Left lung (tissue), 10 donors: ENCODE measurements around the gene PSMC4. TPM values are rescaled to one million over a fixed set of nuclear protein-coding genes. Genes with fewer than 3 reads are reported as not detected.

ENCODE experiments used
- ATAC-seq: fragments of 200-7000 bp; cut with Tn5 transposase; one replicate; pipeline ENCODE4 v1.9.1; 2020; ENCODE audit warnings: moderate library complexity
- DNase-seq, 4 donors: peaks; one replicate each; pipeline ENCODE4 v3.0.0-alpha.2; 2013 to 2020
- H3K27ac ChIP-seq, 2 donors: fragments of 200-600 bp; sonication (generic) in 1 of 2; one replicate each; pipeline versions ENCODE4 v1.5.0 to v1.8.0; 2020 to 2021
- H3K27me3 ChIP-seq, 2 donors: fragments of 200-600 bp; sonication (generic) in 1 of 2; one replicate each; pipeline versions ENCODE4 v1.5.0 to v1.8.0; 2020 to 2021
- H3K36me3 ChIP-seq, 2 donors: fragments of 200-600 bp; sonication (generic) in 1 of 2; one replicate each; pipeline versions ENCODE4 v1.5.0 to v1.8.0; 2020 to 2021
- H3K4me1 ChIP-seq, 2 donors: fragments of 200-600 bp; one replicate each; pipeline ENCODE4 v1.8.0; 2021
- H3K4me3 ChIP-seq, 2 donors: fragments of 200-600 bp; sonication (generic) in 1 of 2; one replicate each; pipeline versions ENCODE4 v1.5.0 to v1.8.0; 2020 to 2021; ENCODE audit warnings: mild to moderate bottlenecking in 1 of 2
- H3K9me3 ChIP-seq, 2 donors: fragments of 200-600 bp; sonication (generic) in 1 of 2; one replicate each; pipeline versions ENCODE4 v1.5.0 to v1.8.0; 2020 to 2021
- intact Hi-C, 2 donors: fragments of 100-400 bp; cut with DNase I; formaldehyde crosslinking; loops; one replicate each; pipeline versions ENCODE4 v1.11.2 to v1.14.2; 2022
- polyA plus RNA-seq, 6 donors: library from polyadenylated mRNA; unstranded; fragments of 120-200 nt; gene quantifications; one replicate each; pipeline ENCODE4 v1.2.1, GENCODE V29; 2013; ENCODE audit not compliant: insufficient read length in 6 of 6
- total RNA-seq, 2 donors: library from RNA; stranded (reverse); fragmentation: NEBNext Ultra II Directional; extraction: Animal tissue kit (Norgen Biotek cat#: 25700); gene quantifications; one replicate each; pipeline ENCODE4 v1.2.1, GENCODE V29; 2021
- TF ChIP-seq, protein P1 (sequence below), 2 donors: fragments of 200-600 bp; sonication (generic) in 1 of 2; IDR thresholded peaks; one replicate each; pipeline versions ENCODE4 v1.5.0 to v1.8.0; 2021; ENCODE audit warnings: antibody characterized with exemption in 2 of 2
- donor health status: DM: no; HTN: yes; CAD: no.
- donor health status: DM: no; HTN: no; CAD: no.

Gene PSMC4
- total and polyA plus RNA-seq, 8 donors, result 52.3 to 94.9 (median 61.5) TPM

DNA sequence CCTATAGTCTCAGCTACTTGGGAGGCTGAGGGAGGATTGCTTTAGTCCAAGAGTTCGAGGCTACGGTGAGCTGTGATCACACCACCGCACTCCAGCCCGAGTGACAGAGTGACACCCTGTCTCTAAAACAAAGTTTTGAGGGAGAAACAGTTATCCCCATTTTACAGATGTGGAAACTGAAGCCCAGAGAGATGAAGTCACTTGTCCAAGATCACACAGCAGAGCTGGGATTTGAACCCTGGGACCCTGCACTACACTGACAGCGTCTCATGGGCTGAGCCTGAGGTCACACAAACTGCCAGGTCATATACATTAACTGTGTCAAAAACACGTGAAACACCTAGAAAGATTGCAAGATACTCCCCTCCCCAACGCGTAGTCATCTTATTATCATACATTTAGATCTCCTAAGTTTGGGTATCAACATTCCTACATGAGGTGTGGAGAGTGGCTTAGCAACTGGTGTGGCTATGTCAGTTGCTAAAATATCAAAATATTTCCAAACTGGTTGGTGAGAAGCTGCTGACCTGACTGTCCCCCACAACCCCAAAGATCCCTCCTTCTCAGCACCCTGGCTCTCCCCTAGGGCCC, 44.7 kb upstream of the PSMC4 start:
- Histone ChIP-seq H3K9me3 (no peaks in the 10 kb centered on the region), H3K4me3 (no peak overlapping the region), H3K36me3 (no peaks in the 10 kb centered on the region), H3K4me1 (no peaks in the 10 kb centered on the region), H3K27me3 (peaks cover 0 to 89% of the 10 kb centered on the region in 2 donors), H3K27ac (no peak overlapping the region)
- TF ChIP-seq, protein P1, sequence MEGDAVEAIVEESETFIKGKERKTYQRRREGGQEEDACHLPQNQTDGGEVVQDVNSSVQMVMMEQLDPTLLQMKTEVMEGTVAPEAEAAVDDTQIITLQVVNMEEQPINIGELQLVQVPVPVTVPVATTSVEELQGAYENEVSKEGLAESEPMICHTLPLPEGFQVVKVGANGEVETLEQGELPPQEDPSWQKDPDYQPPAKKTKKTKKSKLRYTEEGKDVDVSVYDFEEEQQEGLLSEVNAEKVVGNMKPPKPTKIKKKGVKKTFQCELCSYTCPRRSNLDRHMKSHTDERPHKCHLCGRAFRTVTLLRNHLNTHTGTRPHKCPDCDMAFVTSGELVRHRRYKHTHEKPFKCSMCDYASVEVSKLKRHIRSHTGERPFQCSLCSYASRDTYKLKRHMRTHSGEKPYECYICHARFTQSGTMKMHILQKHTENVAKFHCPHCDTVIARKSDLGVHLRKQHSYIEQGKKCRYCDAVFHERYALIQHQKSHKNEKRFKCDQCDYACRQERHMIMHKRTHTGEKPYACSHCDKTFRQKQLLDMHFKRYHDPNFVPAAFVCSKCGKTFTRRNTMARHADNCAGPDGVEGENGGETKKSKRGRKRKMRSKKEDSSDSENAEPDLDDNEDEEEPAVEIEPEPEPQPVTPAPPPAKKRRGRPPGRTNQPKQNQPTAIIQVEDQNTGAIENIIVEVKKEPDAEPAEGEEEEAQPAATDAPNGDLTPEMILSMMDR (IDR thresholded peaks at IDR 0.05), result no peak
- ATAC-seq (no peak), DNase-seq (no peak)
- intact Hi-C loops, result no loop called here

GRCh38 chr19:39927076-39927475, 43.9 kb upstream of the PSMC4 start:
- ATAC-seq, result no peak

DNA sequence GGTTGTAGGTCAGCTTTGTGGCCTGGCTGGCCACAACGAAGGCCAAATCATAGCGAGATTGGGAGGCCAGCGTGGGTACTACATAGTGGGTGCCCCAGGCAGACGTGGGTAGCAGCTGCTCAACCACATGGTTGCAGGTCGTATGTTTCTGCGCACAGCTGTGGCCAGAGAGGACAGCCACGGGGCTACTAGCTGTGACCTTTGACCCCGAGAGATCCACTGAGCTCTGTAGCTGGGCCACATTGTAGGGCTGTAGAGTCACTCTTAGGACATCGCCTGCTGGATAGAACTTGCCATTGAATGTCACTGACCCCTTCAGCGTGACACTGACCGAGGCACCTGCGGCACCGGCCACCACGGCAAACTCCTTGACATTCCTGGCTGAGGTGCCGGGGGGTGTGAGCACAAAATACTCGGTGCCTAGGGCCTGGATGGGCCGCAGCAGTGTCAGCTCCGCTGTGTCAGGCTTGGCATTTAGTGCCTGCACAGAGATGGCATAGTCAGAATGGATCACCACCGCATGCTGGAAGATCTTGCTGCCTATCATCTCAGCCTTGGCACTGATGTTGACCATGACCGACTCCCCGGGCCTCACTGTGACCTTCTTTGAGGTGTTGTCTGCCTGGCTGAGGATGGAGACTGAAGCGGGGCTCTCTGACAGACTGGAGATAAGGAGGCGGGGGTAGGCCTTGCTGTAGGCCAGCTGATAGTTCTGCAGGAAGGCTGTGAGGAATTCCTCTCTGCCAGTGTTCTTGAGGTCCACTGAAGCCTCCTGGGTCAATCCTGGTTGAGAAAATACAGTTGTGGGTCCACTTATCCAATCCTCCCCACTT, 43.2 kb upstream of the PSMC4 start:
- intact Hi-C loops, result no loop called here
- ATAC-seq, result no peak
- Histone ChIP-seq H3K4me3 (no peak overlapping the region), H3K9me3 (no peaks in the 10 kb centered on the region), H3K36me3 (no peaks in the 10 kb centered on the region), H3K27me3 (peaks cover 0 to 94% of the 10 kb centered on the region in 2 donors), H3K27ac (no peak overlapping the region), H3K4me1 (no peaks in the 10 kb centered on the region)
- TF ChIP-seq, protein P1 (IDR thresholded peaks at IDR 0.05), result no peak
- no peak for DNase-seq

More at GRCh38 chr19:39927076-39927475, 43.9 kb upstream of the PSMC4 start:
- intact Hi-C loops, result no loop called here
- Histone ChIP-seq H3K36me3 (no peaks in the 10 kb centered on the region), H3K27ac (no peak overlapping the region), H3K4me3 (no peak overlapping the region), H3K4me1 (no peaks in the 10 kb centered on the region), H3K27me3 (peaks cover 0 to 89% of the 10 kb centered on the region in 2 donors), H3K9me3 (no peaks in the 10 kb centered on the region)
- TF ChIP-seq, protein P1 (IDR thresholded peaks at IDR 0.05), result no peak
- DNase-seq, result no peak

DNA sequence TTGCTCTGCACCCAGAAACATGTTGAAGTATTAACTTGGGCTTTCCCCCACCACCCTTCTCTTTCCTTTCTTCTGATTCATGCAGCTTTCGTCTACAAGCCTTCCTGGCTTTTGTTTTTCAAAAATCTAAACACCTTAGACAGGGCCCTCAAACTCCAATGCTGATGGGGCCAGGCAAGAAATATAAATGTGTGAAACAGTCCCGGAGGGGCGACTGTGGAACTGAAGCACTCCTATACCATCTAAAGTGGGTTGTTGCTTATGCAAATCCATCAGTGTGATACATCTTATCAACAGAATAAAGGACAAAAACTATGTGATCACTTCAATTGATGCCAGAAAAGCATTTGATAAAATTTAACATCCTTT, 42.6 kb upstream of the PSMC4 start:
- intact Hi-C loops, result no loop called here
- Histone ChIP-seq H3K4me3 (no peak overlapping the region), H3K36me3 (no peaks in the 10 kb centered on the region), H3K27me3 (peaks cover 0 to 98% of the 10 kb centered on the region in 2 donors), H3K4me1 (no peaks in the 10 kb centered on the region), H3K27ac (no peak overlapping the region), H3K9me3 (no peaks in the 10 kb centered on the region)
- ATAC-seq, result no peak
- TF ChIP-seq, protein P1 (IDR thresholded peaks at IDR 0.05), result no peak
- no peak for DNase-seq

DNA sequence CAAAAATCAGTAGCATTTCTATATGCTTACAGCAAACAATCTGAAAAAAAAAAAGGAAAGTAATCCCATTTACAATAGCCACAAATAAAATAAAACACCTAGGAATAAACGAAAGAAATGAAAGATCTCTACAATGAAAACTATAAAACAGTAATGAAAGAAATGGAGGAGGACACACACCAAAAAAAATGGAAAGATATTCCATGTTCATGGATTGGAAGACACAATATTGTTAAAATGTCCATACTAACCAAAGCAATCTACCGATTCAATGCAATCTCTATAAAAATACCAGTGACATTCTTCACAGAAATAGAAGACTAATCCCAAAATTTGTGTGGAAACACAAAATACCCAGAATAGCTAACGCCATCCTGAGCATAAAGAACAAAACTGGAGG, 41.2 kb upstream of the PSMC4 start:
- Histone ChIP-seq H3K9me3 (no peaks in the 10 kb centered on the region), H3K4me3 (no peak overlapping the region), H3K4me1 (no peaks in the 10 kb centered on the region), H3K27me3 (peaks cover 0 to 98% of the 10 kb centered on the region in 2 donors), H3K36me3 (no peaks in the 10 kb centered on the region), H3K27ac (no peak overlapping the region)
- no peak for ATAC-seq
- intact Hi-C loops, result no loop called here
- DNase-seq, result no peak
- TF ChIP-seq, protein P1 (IDR thresholded peaks at IDR 0.05), result no peak
